CD8-positive, alpha-beta memory T cell (primary cell): Measurements from ENCODE around the gene ANTKMT. TPM values are rescaled to one million over a fixed set of nuclear protein-coding genes. Genes with fewer than 3 reads are reported as not detected.

Experiments
- CTCF ChIA-PET: fragments of 350-600 bp; sonication (Branson Sonifier 250); formaldehyde crosslinking; loops from one replicate; lab custom pipeline; 2021; ENCODE audit warnings: antibody characterized with exemption; lab: Charles Lee
- POLR2A ChIA-PET: fragments of 350-600 bp; sonication (Branson Sonifier 250); formaldehyde crosslinking; loops from one replicate; lab custom pipeline; 2021; ENCODE audit warnings: antibody characterized with exemption; lab: Charles Lee
- DNase-seq, 5 donors: peaks; one replicate each; pipeline versions ENCODE4 v3.0.0 to v3.0.0-alpha.2; 2020 to 2022; ENCODE audit warnings: mixed read lengths in 1 of 5
- H3K27ac ChIP-seq: one replicate; pipeline ENCODE4 v1.7.0; 2013; ENCODE audit warnings: low read depth, mild to moderate bottlenecking, low read length, moderate library complexity
- H3K27me3 ChIP-seq: 2 replicates; pipeline ENCODE4 v1.7.0; 2013; ENCODE audit warnings: low read length, mild to moderate bottlenecking; ENCODE audit not compliant: insufficient read depth, poor library complexity, severe bottlenecking
- H3K36me3 ChIP-seq: 2 replicates; pipeline ENCODE4 v1.7.0; 2013; ENCODE audit warnings: mild to moderate bottlenecking, low read length, moderate library complexity; ENCODE audit not compliant: insufficient read depth
- H3K4me1 ChIP-seq: 2 replicates; pipeline ENCODE4 v1.7.0; 2013; ENCODE audit warnings: mild to moderate bottlenecking, low read length, moderate library complexity; ENCODE audit not compliant: insufficient read depth
- H3K4me3 ChIP-seq: 2 replicates; pipeline ENCODE4 v1.7.0; 2013; ENCODE audit warnings: mild to moderate bottlenecking, low read length
- H3K9me3 ChIP-seq: 2 replicates; pipeline ENCODE4 v1.7.0; 2013; ENCODE audit warnings: mild to moderate bottlenecking, low read length
- H3K27ac Mint-ChIP-seq, 8 donors: one replicate each; pipeline ENCODE4 v1.8.0; 2020 to 2021; ENCODE audit warnings: mixed read lengths in 8 of 8, mild to moderate bottlenecking in 6 of 8, inconsistent platforms in 3 of 8, moderate library complexity in 3 of 8
- H3K27me3 Mint-ChIP-seq, 2 donors: one replicate each; pipeline ENCODE4 v1.8.0; 2020 to 2021; ENCODE audit warnings: mixed read lengths in 2 of 2, mild to moderate bottlenecking in 1 of 2, moderate library complexity in 1 of 2
- H3K36me3 Mint-ChIP-seq, 3 donors: one replicate each; pipeline ENCODE4 v1.8.0; 2020 to 2021; ENCODE audit warnings: mixed read lengths in 3 of 3, inconsistent platforms in 1 of 3, mild to moderate bottlenecking in 1 of 3
- H3K4me1 Mint-ChIP-seq, 3 donors: one replicate each; pipeline ENCODE4 v1.8.0; 2020 to 2021; ENCODE audit warnings: mixed read lengths in 3 of 3, inconsistent platforms in 1 of 3, mild to moderate bottlenecking in 1 of 3
- H3K4me3 Mint-ChIP-seq, 7 donors: one replicate each; pipeline ENCODE4 v1.8.0; 2020 to 2021; ENCODE audit warnings: mixed read lengths in 7 of 7, mild to moderate bottlenecking in 6 of 7, moderate library complexity in 4 of 7, inconsistent platforms in 2 of 7
- H3K9me3 Mint-ChIP-seq, 5 donors: one replicate each; pipeline ENCODE4 v1.8.0; 2020 to 2022; ENCODE audit warnings: mixed read lengths in 5 of 5, mild to moderate bottlenecking in 3 of 5, moderate library complexity in 2 of 5, inconsistent platforms in 1 of 5
- polyA plus RNA-seq: library from polyadenylated mRNA; unstranded; fragments of 300-500 nt; fragmentation: Illumina TruSeq; gene quantifications from one replicate; pipeline ENCODE4 v1.2.3, GENCODE V29; 2021
- total RNA-seq, 2 experiments: library from RNA; stranded (reverse); gene quantifications; one replicate each; pipeline ENCODE4 v1.2.3, GENCODE V29; 2021

ANTKMT gene
- total and polyA plus RNA-seq, 3 experiments from 2014 or later, result 64.2 to 127 (median 72.0) TPM

- Histone ChIP-seq H3K36me3 (peaks cover 8% of the 10 kb centered on the region), H3K27me3 (no peaks in the 10 kb centered on the region), H3K4me1 (peaks cover 36% of the 10 kb centered on the region), H3K27ac (peak overlapping the region; percentile 61), H3K4me3 (no peak overlapping the region), H3K9me3 (no peaks in the 10 kb centered on the region)
- DNase-seq, result no peak
- peaks cover 0 to 38% (median 3%) of the 10 kb centered on the region in 3 donors for H3K36me3 Mint-ChIP-seq
- POLR2A ChIA-PET, result interaction anchor here (0.6 kb wide), 2 partner anchors 449 to 1087 kb away, joined by 3 to 6 read pairs; no protein-coding TSS in a partner anchor
- peak overlapping the region; percentile 2 to 91 (median 72) for H3K27ac Mint-ChIP-seq
- peak overlapping the region; percentile 66 to 84 (median 81) for H3K4me3 Mint-ChIP-seq
- CTCF ChIA-PET, result interaction anchor here (1.3 to 2.3 kb wide), 2 partner anchors 10 to 13 kb away, joined by 4 to 7 read pairs; no protein-coding TSS in a partner anchor
- no peaks in the 10 kb centered on the region for H3K27me3 Mint-ChIP-seq
- no peaks in the 10 kb centered on the region for H3K9me3 Mint-ChIP-seq
- H3K4me1 Mint-ChIP-seq, result peaks cover 13 to 52% (median 17%) of the 10 kb centered on the region in 3 donors
Observed at GRCh38 chr16:682493-683395, 38.2 kb upstream of the ANTKMT start.

- H3K36me3 ChIP-seq, result peaks cover 8% of the 10 kb centered on the region
- H3K4me3 Mint-ChIP-seq, result peak overlapping the region; percentile 65 to 84 (median 81)
- DNase-seq, result no peak
- H3K27ac ChIP-seq, result peak overlapping the region; percentile 61
- POLR2A ChIA-PET, result interaction anchor here (0.6 to 1.4 kb wide), 3 partner anchors 9 to 95 kb away, joined by 3 to 8 read pairs (median 4); no protein-coding TSS in a partner anchor
- H3K27me3 Mint-ChIP-seq, result no peaks in the 10 kb centered on the region
- H3K9me3 ChIP-seq, result no peaks in the 10 kb centered on the region
- no peaks in the 10 kb centered on the region for H3K27me3 ChIP-seq
- peak overlapping the region; percentile 41 for H3K4me3 ChIP-seq
- H3K36me3 Mint-ChIP-seq, result peaks cover 0 to 38% (median 3%) of the 10 kb centered on the region in 3 donors
- H3K27ac Mint-ChIP-seq, result peak overlapping the region in 6 of 8 donors; percentile 29 to 90 (median 61)
- CTCF ChIA-PET, result interaction anchor here (1.0 to 2.3 kb wide), 2 partner anchors 12 to 24 kb away, joined by 3 to 7 read pairs; no protein-coding TSS in a partner anchor
- no peaks in the 10 kb centered on the region for H3K9me3 Mint-ChIP-seq
- H3K4me1 ChIP-seq, result peaks cover 39% of the 10 kb centered on the region
- H3K4me1 Mint-ChIP-seq, result peaks cover 13 to 52% (median 17%) of the 10 kb centered on the region in 3 donors
Observed at GRCh38 chr16:683396-684070, 37.4 kb upstream of the ANTKMT start.

- peaks cover 44% of the 10 kb centered on the region for H3K4me1 ChIP-seq
- H3K27ac Mint-ChIP-seq, result peak within 1 kb of the TSS in 6 of 8 donors; percentile 73 to 90 (median 81)
Observed at GRCh38 chr16:684071-684794, 36.7 kb upstream of the ANTKMT start, which contains the start of gene JMJD8. Gene JMJD8, minus strand, starts transcription at chr16:684334. Its CDS starts 15 bp downstream, at chr16:684319.

GRCh38 chr16:684961-685696 lies 35.8 kb upstream of the ANTKMT start:
- ChIA-PET POLR2A (interaction anchor here (0.8 to 1.4 kb wide), 3 partner anchors 10 to 40 kb away, joined by 3 to 8 read pairs (median 3); no protein-coding TSS in a partner anchor), CTCF (no interaction called here)
- Histone ChIP-seq H3K27ac (no peak overlapping the region), H3K9me3 (no peaks in the 10 kb centered on the region), H3K36me3 (peaks cover 8% of the 10 kb centered on the region), H3K27me3 (no peaks in the 10 kb centered on the region), H3K4me3 (no peak overlapping the region), H3K4me1 (peaks cover 47% of the 10 kb centered on the region)
- Mint-ChIP-seq H3K4me1 (peaks cover 9 to 61% (median 24%) of the 10 kb centered on the region in 3 donors), H3K27ac (peak overlapping the region in 1 of 8 donors; percentile 46), H3K27me3 (no peaks in the 10 kb centered on the region), H3K9me3 (no peaks in the 10 kb centered on the region), H3K36me3 (peaks cover 0 to 39% (median 3%) of the 10 kb centered on the region in 3 donors), H3K4me3 (no peak overlapping the region)
- DNase-seq, result no peak

More at GRCh38 chr16:684071-684794, 36.7 kb upstream of the ANTKMT start, which contains the start of gene JMJD8:
- peak within 1 kb of the TSS; percentile 41 for H3K4me3 ChIP-seq
- H3K27me3 Mint-ChIP-seq, result no peaks in the 10 kb centered on the region
- peaks cover 0 to 38% (median 3%) of the 10 kb centered on the region in 3 donors for H3K36me3 Mint-ChIP-seq
- H3K4me1 Mint-ChIP-seq, result peaks cover 8 to 55% (median 19%) of the 10 kb centered on the region in 3 donors
- no peaks in the 10 kb centered on the region for H3K9me3 ChIP-seq
- no peaks in the 10 kb centered on the region for H3K9me3 Mint-ChIP-seq
- peak; percentile 93 to 97 (median 95) for DNase-seq
- H3K27ac ChIP-seq, result peak within 1 kb of the TSS; percentile 61
- POLR2A ChIA-PET, result interaction anchor here (0.6 to 1.4 kb wide), 5 partner anchors 9 to 96 kb away, joined by 3 to 8 read pairs (median 3); no protein-coding TSS in a partner anchor
- no peaks in the 10 kb centered on the region for H3K27me3 ChIP-seq
- H3K36me3 ChIP-seq, result peaks cover 8% of the 10 kb centered on the region
- peak within 1 kb of the TSS; percentile 65 to 91 (median 81) for H3K4me3 Mint-ChIP-seq
- CTCF ChIA-PET, result interaction anchor here (1.0 kb wide), 1 partner anchor 25 kb away, joined by 3 read pairs; no protein-coding TSS in a partner anchor

- peaks cover 0 to 38% (median 3%) of the 10 kb centered on the region in 3 donors for H3K36me3 Mint-ChIP-seq
- peaks cover 18 to 65% (median 28%) of the 10 kb centered on the region in 3 donors for H3K4me1 Mint-ChIP-seq
- peak overlapping the region in 2 of 8 donors; percentile 38 to 54 for H3K27ac Mint-ChIP-seq
Observed at GRCh38 chr16:685967-686366, 35.0 kb upstream of the ANTKMT start.

GRCh38 chr16:686459-687260 lies 34.3 kb upstream of the ANTKMT start:
- Histone ChIP-seq H3K27me3 (no peaks in the 10 kb centered on the region), H3K4me1 (peaks cover 38% of the 10 kb centered on the region), H3K4me3 (no peak overlapping the region), H3K9me3 (no peaks in the 10 kb centered on the region), H3K27ac (no peak overlapping the region), H3K36me3 (peaks cover 5% of the 10 kb centered on the region)
- H3K27me3 Mint-ChIP-seq, result no peaks in the 10 kb centered on the region
- CTCF ChIA-PET, result interaction anchor here (1.5 kb wide), 1 partner anchor 19 kb away, joined by 3 read pairs; the partner anchor contains the start of gene RHOT2
- H3K4me1 Mint-ChIP-seq, result peaks cover 17 to 62% (median 24%) of the 10 kb centered on the region in 3 donors
- H3K27ac Mint-ChIP-seq, result peak overlapping the region in 1 of 8 donors; percentile 51
- peaks cover 0 to 31% (median 3%) of the 10 kb centered on the region in 3 donors for H3K36me3 Mint-ChIP-seq
- H3K9me3 Mint-ChIP-seq, result no peaks in the 10 kb centered on the region
- no peak for DNase-seq
- H3K4me3 Mint-ChIP-seq, result peak overlapping the region in 2 of 7 donors; percentile 18 to 42
- POLR2A ChIA-PET, result interaction anchor here (0.6 to 1.4 kb wide), 2 partner anchors 12 to 19 kb away, joined by 4 to 6 read pairs; partner anchors contain the start of gene RHOT2

More at GRCh38 chr16:685967-686366, 35.0 kb upstream of the ANTKMT start:
- H3K27ac ChIP-seq, result no peak overlapping the region
- DNase-seq, result no peak
- peaks cover 45% of the 10 kb centered on the region for H3K4me1 ChIP-seq
- Mint-ChIP-seq H3K9me3 (no peaks in the 10 kb centered on the region), H3K27me3 (no peaks in the 10 kb centered on the region), H3K4me3 (peak overlapping the region in 6 of 7 donors; percentile 5 to 55 (median 40))
- no peaks in the 10 kb centered on the region for H3K27me3 ChIP-seq
- peaks cover 8% of the 10 kb centered on the region for H3K36me3 ChIP-seq
- no peak overlapping the region for H3K4me3 ChIP-seq
- POLR2A ChIA-PET, result interaction anchor here (1.4 kb wide), 1 partner anchor 18 kb away, joined by 4 read pairs; the partner anchor contains the start of gene RHOT2
- H3K9me3 ChIP-seq, result no peaks in the 10 kb centered on the region
- CTCF ChIA-PET, result no interaction called here
